ENCODE data around the gene CPLX4.

The CPLX4 gene

DNA sequence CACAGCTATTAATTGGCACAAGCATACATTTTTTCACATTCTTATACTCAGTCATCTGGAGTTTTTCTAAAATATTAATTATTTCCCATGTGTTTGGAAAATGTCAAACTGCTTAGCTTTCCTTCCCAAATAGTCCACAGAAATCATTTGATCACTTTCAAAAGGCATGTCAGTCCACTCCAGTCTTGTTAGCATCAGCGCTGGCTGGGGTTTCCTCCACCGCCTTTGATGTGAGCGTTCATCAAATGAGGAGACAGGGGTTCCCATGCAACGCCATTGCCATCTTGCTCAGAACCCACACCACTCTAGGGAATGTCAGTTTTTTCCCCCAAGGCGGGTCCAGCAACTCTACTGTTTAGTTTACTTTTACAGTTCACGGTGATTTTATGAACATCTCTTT lies 32.1 kb downstream of the CPLX4 start:
- in situ Hi-C loops (cut with HindIII; ENCODE audit: low sequenced_read_pairs) = no loop called here
- TF ChIP-seq, protein P1, sequence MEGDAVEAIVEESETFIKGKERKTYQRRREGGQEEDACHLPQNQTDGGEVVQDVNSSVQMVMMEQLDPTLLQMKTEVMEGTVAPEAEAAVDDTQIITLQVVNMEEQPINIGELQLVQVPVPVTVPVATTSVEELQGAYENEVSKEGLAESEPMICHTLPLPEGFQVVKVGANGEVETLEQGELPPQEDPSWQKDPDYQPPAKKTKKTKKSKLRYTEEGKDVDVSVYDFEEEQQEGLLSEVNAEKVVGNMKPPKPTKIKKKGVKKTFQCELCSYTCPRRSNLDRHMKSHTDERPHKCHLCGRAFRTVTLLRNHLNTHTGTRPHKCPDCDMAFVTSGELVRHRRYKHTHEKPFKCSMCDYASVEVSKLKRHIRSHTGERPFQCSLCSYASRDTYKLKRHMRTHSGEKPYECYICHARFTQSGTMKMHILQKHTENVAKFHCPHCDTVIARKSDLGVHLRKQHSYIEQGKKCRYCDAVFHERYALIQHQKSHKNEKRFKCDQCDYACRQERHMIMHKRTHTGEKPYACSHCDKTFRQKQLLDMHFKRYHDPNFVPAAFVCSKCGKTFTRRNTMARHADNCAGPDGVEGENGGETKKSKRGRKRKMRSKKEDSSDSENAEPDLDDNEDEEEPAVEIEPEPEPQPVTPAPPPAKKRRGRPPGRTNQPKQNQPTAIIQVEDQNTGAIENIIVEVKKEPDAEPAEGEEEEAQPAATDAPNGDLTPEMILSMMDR (IDR thresholded peaks at IDR 0.05; ENCODE audit: low read depth, low read length, missing control alignments) = no peak
- no peak overlapping the region for H3K4me3 ChIP-seq (ENCODE audit: low read depth, low read length)
- no peak for DNase-seq (ENCODE audit: low read depth)

DNA sequence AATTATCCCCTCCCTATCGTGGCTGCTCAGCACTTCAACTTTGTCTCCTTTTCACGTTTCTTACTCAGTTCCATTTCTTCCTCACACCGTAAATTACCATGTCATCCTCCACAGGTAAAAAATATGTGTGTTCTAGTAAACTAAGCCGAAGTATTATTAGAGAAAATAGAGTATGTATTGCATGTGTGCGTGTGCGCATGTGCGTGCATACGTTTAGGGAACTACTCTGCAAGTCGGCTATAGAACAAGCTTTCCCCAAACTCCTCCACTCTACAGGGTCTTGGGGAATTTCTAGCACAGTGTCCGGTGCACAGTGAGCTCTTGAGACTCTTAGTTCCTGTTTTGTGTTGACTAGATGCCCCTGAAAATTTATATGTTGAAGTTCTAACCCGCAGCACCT lies 36.1 kb downstream of the CPLX4 start:
- in situ Hi-C loops (cut with HindIII; ENCODE audit: low sequenced_read_pairs) = no loop called here
- DNase-seq (ENCODE audit: low read depth) = no peak
- TF ChIP-seq, protein P1 (IDR thresholded peaks at IDR 0.05; ENCODE audit: low read depth, low read length, missing control alignments) = no peak
- H3K4me3 ChIP-seq (ENCODE audit: low read depth, low read length) = no peak overlapping the region

DNA sequence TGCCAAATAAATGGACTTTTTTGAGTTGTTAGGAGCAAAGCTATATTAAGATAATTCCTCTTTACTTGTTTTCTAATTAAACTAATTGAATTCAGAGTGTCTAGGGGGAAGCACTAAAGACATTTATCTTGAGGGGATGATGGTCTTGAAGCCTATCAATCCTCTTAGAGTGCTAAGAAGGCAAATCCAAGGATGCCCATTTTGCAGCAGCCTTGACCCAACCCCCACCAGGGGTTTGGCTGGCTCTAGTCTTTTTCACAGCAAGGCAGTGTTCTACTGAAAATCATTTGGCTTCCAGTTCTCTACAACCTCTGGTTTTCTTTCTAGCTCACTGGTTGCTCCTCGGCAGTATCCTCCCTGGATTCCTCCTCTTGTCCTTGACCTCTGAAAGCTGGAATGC lies 38.7 kb downstream of the CPLX4 start:
- in situ Hi-C loops (cut with HindIII; ENCODE audit: low sequenced_read_pairs) = no loop called here

DNA sequence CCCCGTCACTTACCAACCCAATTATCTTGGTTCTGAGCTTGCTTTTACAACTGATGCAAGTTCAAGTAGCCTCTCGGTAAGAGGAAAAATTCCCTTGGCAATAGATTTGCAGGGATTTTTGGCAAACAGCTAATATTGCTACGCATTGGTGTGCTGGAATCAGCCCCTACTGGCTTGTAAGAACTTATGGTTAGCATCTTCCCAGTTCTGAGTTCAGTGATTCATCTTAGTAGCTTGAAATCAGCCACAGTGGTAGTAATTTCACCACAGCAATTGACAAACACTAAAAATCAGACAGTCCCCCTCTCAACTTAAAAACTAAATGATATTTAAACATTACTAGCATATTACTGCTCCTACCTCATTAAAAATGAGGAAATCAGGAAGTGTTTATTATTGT lies 39.3 kb downstream of the CPLX4 start:
- TF ChIP-seq, protein P1 (IDR thresholded peaks at IDR 0.05; ENCODE audit: low read depth, low read length, missing control alignments) = no peak
- no peak overlapping the region for H3K4me3 ChIP-seq (ENCODE audit: low read depth, low read length)
- in situ Hi-C loops (cut with HindIII; ENCODE audit: low sequenced_read_pairs) = no loop called here
- DNase-seq (ENCODE audit: low read depth) = no peak

More for the DNA sequence above, 38.7 kb downstream of the CPLX4 start:
- TF ChIP-seq, protein P1 (IDR thresholded peaks at IDR 0.05; ENCODE audit: low read depth, low read length, missing control alignments) = no peak
- no peak for DNase-seq (ENCODE audit: low read depth)
- no peak overlapping the region for H3K4me3 ChIP-seq (ENCODE audit: low read depth, low read length)

DNA sequence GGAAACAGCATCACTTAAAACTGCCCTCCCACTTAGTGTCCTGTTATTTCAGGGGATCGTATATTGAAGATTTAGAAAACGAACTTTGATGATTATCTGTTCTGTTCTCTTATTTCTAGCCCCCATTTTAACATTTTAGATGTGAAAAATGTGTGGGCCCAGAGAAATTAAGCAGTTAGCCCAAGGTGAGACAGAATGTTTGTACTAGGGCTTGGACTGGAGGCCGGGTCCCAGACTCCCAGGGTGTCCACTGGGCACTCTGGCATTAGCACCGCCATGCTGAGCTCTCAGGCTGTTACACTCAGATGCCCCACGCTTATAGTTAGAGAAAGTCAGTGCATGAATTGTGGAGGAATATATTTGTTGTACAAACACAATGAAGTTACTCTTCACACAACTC lies 39.7 kb downstream of the CPLX4 start:
- TF ChIP-seq, protein P1 (IDR thresholded peaks at IDR 0.05; ENCODE audit: low read depth, low read length, missing control alignments) = no peak
- no peak for DNase-seq (ENCODE audit: low read depth)
- in situ Hi-C loops (cut with HindIII; ENCODE audit: low sequenced_read_pairs) = no loop called here
- H3K4me3 ChIP-seq (ENCODE audit: low read depth, low read length) = no peak overlapping the region

DNA sequence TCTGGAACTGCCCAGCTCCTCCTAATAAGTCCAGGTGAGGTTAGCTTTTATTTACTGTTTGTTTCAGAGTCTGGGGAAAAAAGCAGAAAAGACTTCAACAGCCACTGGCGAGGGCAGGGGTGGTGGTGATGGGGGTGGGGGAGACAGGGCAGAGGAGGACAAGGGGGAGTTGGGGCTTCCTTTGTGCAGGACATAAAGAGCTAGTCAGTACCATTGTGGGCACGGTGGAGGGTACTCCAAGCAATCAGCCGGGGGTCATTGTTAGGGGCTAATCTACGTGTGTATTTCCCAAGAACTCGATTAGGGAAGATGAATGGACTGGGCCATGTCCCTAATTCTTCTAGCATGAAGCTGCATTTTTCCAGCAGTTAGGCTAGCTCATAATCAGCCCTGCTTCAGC lies 42.4 kb downstream of the CPLX4 start:
- no peak overlapping the region for H3K4me3 ChIP-seq (ENCODE audit: low read depth, low read length)
- in situ Hi-C loops (cut with HindIII; ENCODE audit: low sequenced_read_pairs) = no loop called here
- TF ChIP-seq, protein P1 (IDR thresholded peaks at IDR 0.05; ENCODE audit: low read depth, low read length, missing control alignments) = no peak
- DNase-seq (ENCODE audit: low read depth) = no peak
